Retinal pigment epithelial cell (primary cell): ENCODE data around the gene ZNF595.
A peak's percentile ranks its signal among the peaks of the same experiment; 100 is the strongest.

Source experiments
- DNase-seq: peaks from one replicate; pipeline ENCODE4 v3.0.0-alpha.2; 2010; ENCODE audit warnings: low read depth
- H3K4me3 ChIP-seq: 2 replicates; pipeline ENCODE4 v1.5.1; 2011; ENCODE audit warnings: mild to moderate bottlenecking, low read length, control low read depth, moderate library complexity
- TF ChIP-seq, protein P1 (sequence below): conservative IDR thresholded peaks from 2 replicates; pipeline ENCODE4 v1.5.1; 2011; ENCODE audit warnings: low read depth, low read length, control low read depth, inconsistent platforms

The ZNF595 gene

DNA sequence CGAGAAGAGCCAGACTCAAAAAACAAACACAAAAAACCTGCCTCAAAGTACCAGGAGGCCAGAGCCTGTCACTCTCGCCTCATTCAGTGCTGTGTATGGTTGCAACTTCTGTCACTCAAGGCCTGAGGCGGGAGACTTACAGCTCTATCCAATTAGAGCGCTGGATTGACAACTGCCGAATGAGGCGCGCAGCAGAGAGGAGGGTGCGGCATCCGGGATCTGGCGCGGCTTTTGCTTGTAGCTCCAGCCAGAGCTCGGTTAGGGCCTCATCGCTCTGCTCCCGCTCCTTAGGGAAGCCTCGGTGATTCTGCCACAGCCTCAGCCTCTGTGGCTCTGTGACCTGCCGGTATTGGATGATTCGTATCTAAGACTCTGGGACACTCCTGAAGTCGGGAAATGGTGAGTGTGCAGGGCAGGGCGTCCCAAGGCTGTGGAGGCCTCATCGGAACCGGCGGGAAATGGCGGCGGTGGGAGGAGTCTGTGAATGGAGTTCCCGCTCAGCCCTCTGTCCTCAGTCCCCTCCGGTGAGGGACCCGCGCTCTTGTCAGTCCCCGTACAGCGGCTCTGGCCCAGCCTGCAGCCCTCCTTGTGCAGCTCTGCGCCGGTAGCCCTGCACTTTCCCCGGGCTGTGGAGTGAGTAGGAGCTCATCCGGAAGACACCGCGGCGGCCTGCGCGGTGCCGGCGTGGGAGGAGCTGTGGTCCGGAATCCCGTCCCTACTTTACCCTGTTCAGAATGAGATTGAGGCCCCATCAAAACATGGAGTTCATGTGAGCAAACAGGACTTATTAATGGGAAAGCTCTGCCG lies 71.4 kb downstream of the ZNF595 start, which contains the start of gene ZNF718:
TSS of gene ZNF718 (plus strand) at position 227 of the 807 bp plus-strand sequence. CDS start at position 397, 170 bp downstream.
- peak; percentile 94 for DNase-seq
- peak within 1 kb of the TSS; percentile 91 for H3K4me3 ChIP-seq
- TF ChIP-seq, protein P1, sequence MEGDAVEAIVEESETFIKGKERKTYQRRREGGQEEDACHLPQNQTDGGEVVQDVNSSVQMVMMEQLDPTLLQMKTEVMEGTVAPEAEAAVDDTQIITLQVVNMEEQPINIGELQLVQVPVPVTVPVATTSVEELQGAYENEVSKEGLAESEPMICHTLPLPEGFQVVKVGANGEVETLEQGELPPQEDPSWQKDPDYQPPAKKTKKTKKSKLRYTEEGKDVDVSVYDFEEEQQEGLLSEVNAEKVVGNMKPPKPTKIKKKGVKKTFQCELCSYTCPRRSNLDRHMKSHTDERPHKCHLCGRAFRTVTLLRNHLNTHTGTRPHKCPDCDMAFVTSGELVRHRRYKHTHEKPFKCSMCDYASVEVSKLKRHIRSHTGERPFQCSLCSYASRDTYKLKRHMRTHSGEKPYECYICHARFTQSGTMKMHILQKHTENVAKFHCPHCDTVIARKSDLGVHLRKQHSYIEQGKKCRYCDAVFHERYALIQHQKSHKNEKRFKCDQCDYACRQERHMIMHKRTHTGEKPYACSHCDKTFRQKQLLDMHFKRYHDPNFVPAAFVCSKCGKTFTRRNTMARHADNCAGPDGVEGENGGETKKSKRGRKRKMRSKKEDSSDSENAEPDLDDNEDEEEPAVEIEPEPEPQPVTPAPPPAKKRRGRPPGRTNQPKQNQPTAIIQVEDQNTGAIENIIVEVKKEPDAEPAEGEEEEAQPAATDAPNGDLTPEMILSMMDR, result no peak

DNA sequence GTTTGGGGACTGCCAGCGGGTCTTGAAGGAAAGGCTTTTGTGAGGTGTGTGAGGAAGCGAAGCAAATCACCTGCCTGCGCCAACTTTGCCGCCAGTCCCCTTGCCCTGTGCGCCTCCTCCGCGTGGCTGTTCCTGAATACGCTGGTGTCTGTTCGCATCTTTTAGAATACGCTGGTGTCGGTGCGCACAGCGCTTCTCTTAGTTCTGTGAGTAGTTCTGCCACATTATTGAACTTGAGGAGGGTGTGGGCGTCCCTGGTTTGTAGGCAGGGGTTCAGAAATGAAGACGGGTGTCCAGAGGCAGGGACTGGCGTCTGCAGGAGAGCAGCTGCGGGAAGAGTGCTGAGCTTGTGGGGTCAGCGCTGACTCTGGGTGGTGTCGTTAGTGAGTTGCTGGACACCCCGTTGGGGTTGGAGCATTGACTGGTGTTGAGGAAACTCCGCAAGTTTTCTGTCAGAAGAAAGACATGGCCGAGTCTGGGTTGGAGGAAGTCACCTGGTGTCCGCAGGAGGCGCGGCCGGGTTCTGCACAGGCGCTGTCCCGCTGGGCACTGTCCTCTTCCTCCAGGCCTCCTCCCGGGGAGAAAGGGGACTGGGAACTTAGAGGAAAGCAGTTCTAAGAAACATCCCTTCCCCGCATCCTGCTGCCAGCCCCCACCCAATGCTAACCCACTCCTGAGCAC lies 72.1 kb downstream of the ZNF595 start:
- TF ChIP-seq, protein P1, result no peak
- DNase-seq, result peak; percentile 11

DNA sequence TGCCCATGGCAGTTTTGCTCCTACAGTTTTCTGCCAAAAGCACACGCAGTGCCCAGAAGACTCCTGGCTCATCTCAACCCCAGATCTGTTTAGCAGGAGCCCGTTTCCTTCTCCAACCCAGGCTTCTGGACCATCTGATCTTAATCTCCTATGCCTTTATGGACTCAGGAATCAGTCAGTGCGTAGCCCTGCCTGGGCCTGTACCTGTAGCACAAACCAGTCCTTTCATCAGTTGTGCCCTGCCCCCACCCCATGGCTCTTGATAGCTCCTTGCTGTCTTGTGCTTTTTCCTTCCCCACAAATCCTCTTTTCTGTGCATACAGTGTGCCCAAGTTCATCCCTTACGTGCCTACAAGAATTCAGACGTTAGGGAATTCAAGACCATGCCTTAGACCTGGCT lies 72.7 kb downstream of the ZNF595 start:
- no peak for DNase-seq
- TF ChIP-seq, protein P1, result no peak
- peak overlapping the region; percentile 91 for H3K4me3 ChIP-seq

More for the DNA sequence above, 72.1 kb downstream of the ZNF595 start:
- H3K4me3 ChIP-seq, result peak overlapping the region; percentile 91

DNA sequence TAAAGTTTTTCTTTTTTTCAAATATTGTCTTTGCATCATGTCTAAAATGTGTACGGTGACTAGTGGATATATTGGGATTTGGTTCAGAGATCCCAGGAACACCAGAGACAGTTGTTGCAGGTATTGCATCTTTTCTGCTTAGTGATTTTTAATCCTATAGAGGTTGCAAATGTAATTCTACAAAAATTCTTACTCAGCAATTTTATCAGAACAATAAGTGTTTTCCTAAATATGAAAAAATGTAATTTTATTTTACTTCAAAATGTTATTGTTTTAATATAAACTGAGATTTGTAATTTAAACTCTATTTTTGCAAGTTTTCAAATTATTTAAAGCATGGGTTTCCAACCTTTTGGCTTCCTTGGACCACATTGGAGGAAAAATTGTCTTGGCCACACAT lies 79.4 kb downstream of the ZNF595 start:
- TF ChIP-seq, protein P1, result no peak
- H3K4me3 ChIP-seq, result no peak overlapping the region
- DNase-seq, result no peak
